A673 (cell line): Measurements from ENCODE around the gene RAPGEF4. TPM values are rescaled to one million over a fixed set of nuclear protein-coding genes. Genes with fewer than 3 reads are reported as not detected.

Source experiments
- BruUV-seq: library from RNA; stranded (reverse); fragments of 400-500 nt; replicated peaks from 2 replicates; lab custom pipeline; 2021; lab: Mats Ljungman, UMichigan
- CTCF ChIA-PET: fragments of 300-600 bp; sonication (Branson Sonifier 250); formaldehyde crosslinking; loops from one replicate; lab custom pipeline; 2022; ENCODE audit warnings: antibody characterized with exemption; lab: Charles Lee
- POLR2A ChIA-PET: fragments of 300-600 bp; sonication (Branson Sonifier 250); formaldehyde crosslinking; loops from one replicate; lab custom pipeline; 2022; ENCODE audit warnings: antibody characterized with exemption; ENCODE audit not compliant: low non-redundant PET; lab: Charles Lee
- DNase-seq: peaks from one replicate; pipeline ENCODE4 v3.0.0-alpha.2; 2015; ENCODE audit warnings: low spot score
- H3K27ac ChIP-seq: fragments of 200-600 bp; sonication (generic); 2 replicates; pipeline ENCODE4 v1.5.1; 2016; ENCODE audit warnings: mixed run types, low read depth, mild to moderate bottlenecking, mixed read lengths, antibody characterized with exemption, low read length; ENCODE audit not compliant: poor library complexity, severe bottlenecking
- H3K27me3 ChIP-seq: fragments of 200-600 bp; sonication (generic); replicated peaks from 2 replicates; pipeline ENCODE4 v1.6.1; 2017; ENCODE audit warnings: mixed run types, low read depth, mild to moderate bottlenecking, mixed read lengths, antibody characterized with exemption, low read length; ENCODE audit not compliant: insufficient read depth, poor library complexity
- H3K36me3 ChIP-seq: fragments of 200-600 bp; sonication (generic); 2 replicates; pipeline ENCODE4 v1.6.1; 2016; ENCODE audit warnings: mixed run types, mild to moderate bottlenecking, mixed read lengths, antibody characterized with exemption, low read length; ENCODE audit not compliant: insufficient read depth, poor library complexity, severe bottlenecking
- H3K4me1 ChIP-seq: fragments of 200-600 bp; sonication (generic); 2 replicates; pipeline ENCODE4 v1.6.1; 2017; ENCODE audit warnings: mixed run types, mild to moderate bottlenecking, mixed read lengths, antibody characterized with exemption, low read length; ENCODE audit not compliant: insufficient read depth, poor library complexity, severe bottlenecking
- H3K4me3 ChIP-seq: fragments of 200-600 bp; sonication (generic); 2 replicates; pipeline ENCODE4 v1.5.1; 2016; ENCODE audit warnings: low read depth, mixed run types, mild to moderate bottlenecking, mixed read lengths, low read length; ENCODE audit not compliant: poor library complexity, severe bottlenecking
- H3K9me3 ChIP-seq: fragments of 200-600 bp; sonication (generic); 2 replicates; pipeline ENCODE4 v1.6.1; 2016; ENCODE audit warnings: mixed run types, low read depth, mild to moderate bottlenecking, mixed read lengths, antibody characterized with exemption, low read length; ENCODE audit not compliant: poor library complexity, severe bottlenecking
- CTCF ChIP-seq: fragments of 300-800, 200-600 bp; sonication (generic); conservative IDR thresholded peaks from 2 replicates; pipeline ENCODE4 v1.5.1; 2017; ENCODE audit warnings: low read depth, mild to moderate bottlenecking, antibody characterized with exemption, low read length, moderate library complexity, mixed read lengths
- EZH2 ChIP-seq: fragments of 200-600 bp; sonication (generic); IDR thresholded peaks from 2 replicates; pipeline ENCODE4 v1.6.1; 2017; ENCODE audit warnings: borderline replicate concordance, low read depth, mild to moderate bottlenecking, mixed read lengths, antibody characterized with exemption, low read length; ENCODE audit not compliant: poor library complexity, severe bottlenecking
- intact Hi-C: fragments of 100-400 bp; cut with micrococcal nuclease; formaldehyde crosslinking; loops from one replicate; pipeline ENCODE4 v1.10.0; 2022; ENCODE audit not compliant: unreplicated experiment
- total RNA-seq: library from RNA; stranded (reverse); gene quantifications from 2 replicates; pipeline ENCODE4 v1.2.3, GENCODE V29; 2021

RAPGEF4 gene
- total RNA-seq, 1 experiment from 2014 or later, result 0.26 TPM

GRCh38 chr2:173010233-173010632 lies 274.6 kb downstream of the RAPGEF4 start:
- Histone ChIP-seq H3K4me1 (no peaks in the 10 kb centered on the region), H3K36me3 (no peaks in the 10 kb centered on the region), H3K27me3 (no peaks in the 10 kb centered on the region), H3K9me3 (no peaks in the 10 kb centered on the region), H3K4me3 (no peak overlapping the region), H3K27ac (no peak overlapping the region)
- ChIA-PET CTCF (no interaction called here), POLR2A (no interaction called here)
- TF ChIP-seq CTCF (no peak), EZH2 (no peak)
- no TSS peak for BruUV-seq
- DNase-seq, result no peak
- intact Hi-C loops, result no loop called here

GRCh38 chr2:173016451-173016850 lies 280.8 kb downstream of the RAPGEF4 start:
- Histone ChIP-seq H3K27me3 (no peaks in the 10 kb centered on the region), H3K4me1 (no peaks in the 10 kb centered on the region), H3K4me3 (no peak overlapping the region), H3K9me3 (no peaks in the 10 kb centered on the region), H3K27ac (no peak overlapping the region), H3K36me3 (no peaks in the 10 kb centered on the region)
- CTCF ChIA-PET, result no interaction called here
- TF ChIP-seq EZH2, result no peak
- TF ChIP-seq CTCF, result no peak
- POLR2A ChIA-PET, result no interaction called here
- BruUV-seq, result no TSS peak
- DNase-seq, result no peak
- intact Hi-C loops, result no loop called here

- TF ChIP-seq EZH2, result no peak
- no peak for TF ChIP-seq CTCF
- Histone ChIP-seq H3K9me3 (no peaks in the 10 kb centered on the region), H3K4me1 (no peaks in the 10 kb centered on the region), H3K27ac (no peak overlapping the region), H3K36me3 (no peaks in the 10 kb centered on the region), H3K27me3 (no peaks in the 10 kb centered on the region), H3K4me3 (no peak overlapping the region)
- intact Hi-C loops, result no loop called here
- no peak for DNase-seq
- ChIA-PET POLR2A (no interaction called here), CTCF (no interaction called here)
- BruUV-seq, result no TSS peak
Observed at GRCh38 chr2:173017646-173018420, 282.2 kb downstream of the RAPGEF4 start.
